Neural progenitor cell (in vitro differentiated cells): Measurements from ENCODE around the gene GGTA1. TPM values are rescaled to one million over a fixed set of nuclear protein-coding genes. Genes with fewer than 3 reads are reported as not detected.

ENCODE experiments used
- DNase-seq: peaks from one replicate; pipeline ENCODE4 v3.0.0-alpha.2; 2016; ENCODE audit warnings: low spot score
- H2AFZ ChIP-seq: fragments of 200-600 bp; sonication (generic); replicated peaks from 2 replicates; pipeline ENCODE4 v1.6.1; 2016; ENCODE audit warnings: antibody characterized with exemption
- H3F3A ChIP-seq: fragments of 200-600 bp; sonication (generic); 2 replicates; pipeline ENCODE4 v1.6.1; 2016; ENCODE audit warnings: antibody characterized with exemption, low read depth
- H3K27ac ChIP-seq: fragments of 200-600 bp; sonication (generic); 2 replicates; pipeline ENCODE4 v1.5.1; 2016; ENCODE audit warnings: mild to moderate bottlenecking
- H3K27me3 ChIP-seq: fragments of 200-600 bp; sonication (generic); 2 replicates; pipeline ENCODE4 v1.6.1; 2016; ENCODE audit warnings: mild to moderate bottlenecking, moderate library complexity
- H3K36me3 ChIP-seq: fragments of 200-600 bp; sonication (generic); 2 replicates; pipeline ENCODE4 v1.5.1; 2016
- H3K4me1 ChIP-seq: fragments of 200-600 bp; sonication (generic); 2 replicates; pipeline ENCODE4 v1.6.1; 2016; ENCODE audit warnings: mixed run types
- H3K4me2 ChIP-seq: fragments of 200-600 bp; sonication (generic); 2 replicates; pipeline ENCODE4 v1.6.1; 2016
- H3K4me3 ChIP-seq: fragments of 200-600 bp; sonication (generic); 2 replicates; pipeline ENCODE4 v1.5.1; 2016
- H3K79me2 ChIP-seq: fragments of 200-600 bp; sonication (generic); 2 replicates; pipeline ENCODE4 v1.6.1; 2016; ENCODE audit warnings: low read depth
- H3K9ac ChIP-seq: fragments of 200-600 bp; sonication (generic); 2 replicates; pipeline ENCODE4 v1.6.1; 2016
- H3K9me3 ChIP-seq: fragments of 200-600 bp; sonication (generic); 2 replicates; pipeline ENCODE4 v1.5.1; 2016; ENCODE audit warnings: low read depth
- H4K20me1 ChIP-seq: fragments of 200-600 bp; sonication (generic); 2 replicates; pipeline ENCODE4 v1.6.1; 2016; ENCODE audit warnings: low read depth
- H3K27ac Mint-ChIP-seq: 3 replicates; pipeline ENCODE4 v1.8.0; 2021; ENCODE audit warnings: mixed read lengths
- H3K27me3 Mint-ChIP-seq: 2 replicates; pipeline ENCODE4 v1.8.0; 2022; ENCODE audit warnings: low read depth, mild to moderate bottlenecking, inconsistent platforms, moderate library complexity, mixed read lengths; ENCODE audit not compliant: insufficient read depth
- H3K36me3 Mint-ChIP-seq: 3 replicates; pipeline ENCODE4 v1.8.0; 2021; ENCODE audit warnings: mixed read lengths
- H3K4me1 Mint-ChIP-seq: 3 replicates; pipeline ENCODE4 v1.8.0; 2021; ENCODE audit warnings: mixed read lengths
- H3K4me3 Mint-ChIP-seq: 3 replicates; pipeline ENCODE4 v1.8.0; 2021; ENCODE audit warnings: mild to moderate bottlenecking, moderate library complexity, mixed read lengths
- H3K9me3 Mint-ChIP-seq: 3 replicates; pipeline ENCODE4 v1.8.0; 2020; ENCODE audit warnings: mixed read lengths
- EZH2 ChIP-seq: fragments of 200-600 bp; sonication (generic); IDR thresholded peaks from 2 replicates; pipeline ENCODE4 v1.6.1; 2017; ENCODE audit warnings: antibody characterized with exemption, mild to moderate bottlenecking, moderate library complexity
- EZH2phosphoT487 ChIP-seq: fragments of 200-600 bp; sonication (generic); IDR thresholded peaks from 2 replicates; pipeline ENCODE4 v1.6.1; 2017; ENCODE audit warnings: antibody characterized with exemption
- total RNA-seq: library from RNA; depleted of rRNA; stranded (reverse); fragments of >200 nt; gene quantifications from 2 replicates; pipeline ENCODE4 v1.2.3, GENCODE V29; 2015; ENCODE audit warnings: low replicate concordance
- TF ChIP-seq, protein P1 (sequence below): fragments of 200-600 bp; sonication (generic); IDR thresholded peaks from 2 replicates; pipeline ENCODE4 v1.5.1; 2017; ENCODE audit warnings: antibody characterized with exemption, mild to moderate bottlenecking

GGTA1 gene
- total RNA-seq, 1 donor from 2014 or later, result not detected

- Histone ChIP-seq H3K27ac (no peak overlapping the region), H3K79me2 (no peaks in the 10 kb centered on the region), H3K27me3 (no peaks in the 10 kb centered on the region), H4K20me1 (no peaks in the 10 kb centered on the region), H3K36me3 (no peaks in the 10 kb centered on the region), H3K9me3 (no peaks in the 10 kb centered on the region), H3K4me1 (peaks cover 5% of the 10 kb centered on the region), H3K4me2 (no peak overlapping the region), H3F3A (no peaks in the 10 kb centered on the region), H2AFZ (no peak overlapping the region), H3K4me3 (no peak overlapping the region), H3K9ac (no peak overlapping the region)
- no peak overlapping the region for H3K4me3 Mint-ChIP-seq
- H3K36me3 Mint-ChIP-seq, result no peaks in the 10 kb centered on the region
- no peak overlapping the region for H3K27ac Mint-ChIP-seq
- peaks cover 7% of the 10 kb centered on the region for H3K27me3 Mint-ChIP-seq
- H3K9me3 Mint-ChIP-seq, result no peaks in the 10 kb centered on the region
- DNase-seq, result no peak
- no peaks in the 10 kb centered on the region for H3K4me1 Mint-ChIP-seq
- TF ChIP-seq, protein P1, sequence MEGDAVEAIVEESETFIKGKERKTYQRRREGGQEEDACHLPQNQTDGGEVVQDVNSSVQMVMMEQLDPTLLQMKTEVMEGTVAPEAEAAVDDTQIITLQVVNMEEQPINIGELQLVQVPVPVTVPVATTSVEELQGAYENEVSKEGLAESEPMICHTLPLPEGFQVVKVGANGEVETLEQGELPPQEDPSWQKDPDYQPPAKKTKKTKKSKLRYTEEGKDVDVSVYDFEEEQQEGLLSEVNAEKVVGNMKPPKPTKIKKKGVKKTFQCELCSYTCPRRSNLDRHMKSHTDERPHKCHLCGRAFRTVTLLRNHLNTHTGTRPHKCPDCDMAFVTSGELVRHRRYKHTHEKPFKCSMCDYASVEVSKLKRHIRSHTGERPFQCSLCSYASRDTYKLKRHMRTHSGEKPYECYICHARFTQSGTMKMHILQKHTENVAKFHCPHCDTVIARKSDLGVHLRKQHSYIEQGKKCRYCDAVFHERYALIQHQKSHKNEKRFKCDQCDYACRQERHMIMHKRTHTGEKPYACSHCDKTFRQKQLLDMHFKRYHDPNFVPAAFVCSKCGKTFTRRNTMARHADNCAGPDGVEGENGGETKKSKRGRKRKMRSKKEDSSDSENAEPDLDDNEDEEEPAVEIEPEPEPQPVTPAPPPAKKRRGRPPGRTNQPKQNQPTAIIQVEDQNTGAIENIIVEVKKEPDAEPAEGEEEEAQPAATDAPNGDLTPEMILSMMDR, result no peak
- TF ChIP-seq EZH2phosphoT487 (no peak), EZH2 (no peak)
These were observed 27.2 kb downstream of the GGTA1 start for GRCh38 chr9:121472446-121472845.

DNA sequence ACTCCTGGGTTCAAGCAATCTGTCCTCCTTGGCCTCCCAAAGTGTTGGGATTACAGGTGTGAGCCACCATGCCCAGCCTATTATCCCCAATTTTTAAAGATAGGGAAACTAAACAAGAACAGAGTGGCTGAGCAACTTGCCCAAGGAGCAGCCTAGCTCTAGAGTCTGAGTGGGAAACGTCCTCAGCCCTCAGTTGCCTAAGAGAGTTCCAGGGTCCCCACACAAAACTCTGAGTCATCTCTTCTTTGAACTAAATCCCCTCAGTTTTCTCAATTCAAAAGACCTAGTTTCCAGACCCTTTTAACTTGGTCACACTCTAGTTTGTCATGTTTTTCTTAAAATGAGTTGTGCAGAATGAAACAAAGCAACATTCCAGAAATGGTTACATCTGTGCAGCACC is 33.5 kb downstream of the GGTA1 start:
- H2AFZ ChIP-seq, result no peak overlapping the region
- H3K27me3 Mint-ChIP-seq, result no peaks in the 10 kb centered on the region

DNA sequence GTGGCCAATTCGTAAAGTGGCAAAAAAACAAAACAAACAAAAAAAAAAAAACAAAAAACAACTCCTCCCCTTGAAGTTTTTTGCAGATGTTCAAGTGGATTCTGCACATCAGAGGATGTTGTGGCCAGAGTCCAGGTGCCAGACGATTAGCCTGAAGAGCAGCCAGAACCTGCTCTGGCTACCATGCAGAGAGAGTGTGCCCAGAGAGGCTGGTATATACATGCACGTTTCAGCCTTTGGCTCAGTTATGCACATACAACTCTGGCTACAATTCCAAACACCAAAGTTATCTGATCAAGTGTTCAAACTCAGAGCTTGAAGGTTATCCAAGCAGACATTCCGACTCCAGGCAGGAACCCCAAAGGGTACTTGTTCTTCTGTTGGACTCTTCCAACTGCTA is 34.7 kb downstream of the GGTA1 start:
- no peaks in the 10 kb centered on the region for H3K4me1 Mint-ChIP-seq
- no peaks in the 10 kb centered on the region for H3K36me3 Mint-ChIP-seq
- no peaks in the 10 kb centered on the region for H3K4me1 ChIP-seq
- no peaks in the 10 kb centered on the region for H3K79me2 ChIP-seq
- no peaks in the 10 kb centered on the region for H3K9me3 ChIP-seq
- H3K27me3 Mint-ChIP-seq, result no peaks in the 10 kb centered on the region
- H3K27ac ChIP-seq, result no peak overlapping the region
- no peak for DNase-seq
- H3K4me3 Mint-ChIP-seq, result no peak overlapping the region
- peaks cover 16% of the 10 kb centered on the region for H3K27me3 ChIP-seq
- TF ChIP-seq EZH2phosphoT487 (no peak), EZH2 (no peak)
- TF ChIP-seq, protein P1, result no peak
- no peak overlapping the region for H3K4me3 ChIP-seq
- H4K20me1 ChIP-seq, result no peaks in the 10 kb centered on the region
- no peak overlapping the region for H3K27ac Mint-ChIP-seq
- no peaks in the 10 kb centered on the region for H3K36me3 ChIP-seq
- no peak overlapping the region for H3K9ac ChIP-seq
- H2AFZ ChIP-seq, result no peak overlapping the region
- no peaks in the 10 kb centered on the region for H3K9me3 Mint-ChIP-seq
- no peaks in the 10 kb centered on the region for H3F3A ChIP-seq
- H3K4me2 ChIP-seq, result no peak overlapping the region

More for the DNA sequence above, 33.5 kb downstream of the GGTA1 start:
- no peak for DNase-seq
- Histone ChIP-seq H4K20me1 (no peaks in the 10 kb centered on the region), H3F3A (no peaks in the 10 kb centered on the region), H3K4me1 (no peaks in the 10 kb centered on the region), H3K27ac (no peak overlapping the region), H3K36me3 (no peaks in the 10 kb centered on the region), H3K4me2 (no peak overlapping the region), H3K27me3 (peaks cover 13% of the 10 kb centered on the region), H3K9me3 (no peaks in the 10 kb centered on the region), H3K4me3 (no peak overlapping the region), H3K79me2 (no peaks in the 10 kb centered on the region), H3K9ac (no peak overlapping the region)
- H3K9me3 Mint-ChIP-seq, result no peaks in the 10 kb centered on the region
- no peak for TF ChIP-seq EZH2
- no peak for TF ChIP-seq EZH2phosphoT487
- TF ChIP-seq, protein P1, result no peak
- H3K27ac Mint-ChIP-seq, result no peak overlapping the region
- H3K36me3 Mint-ChIP-seq, result no peaks in the 10 kb centered on the region
- no peaks in the 10 kb centered on the region for H3K4me1 Mint-ChIP-seq
- no peak overlapping the region for H3K4me3 Mint-ChIP-seq
